GM19238 (cell line): Measurements from ENCODE around the gene RNF220.

Source experiments
- DNase-seq: peaks from one replicate; pipeline ENCODE4 v3.0.0; 2011; ENCODE audit warnings: low spot score; ENCODE audit not compliant: insufficient read length

RNF220 gene

DNA sequence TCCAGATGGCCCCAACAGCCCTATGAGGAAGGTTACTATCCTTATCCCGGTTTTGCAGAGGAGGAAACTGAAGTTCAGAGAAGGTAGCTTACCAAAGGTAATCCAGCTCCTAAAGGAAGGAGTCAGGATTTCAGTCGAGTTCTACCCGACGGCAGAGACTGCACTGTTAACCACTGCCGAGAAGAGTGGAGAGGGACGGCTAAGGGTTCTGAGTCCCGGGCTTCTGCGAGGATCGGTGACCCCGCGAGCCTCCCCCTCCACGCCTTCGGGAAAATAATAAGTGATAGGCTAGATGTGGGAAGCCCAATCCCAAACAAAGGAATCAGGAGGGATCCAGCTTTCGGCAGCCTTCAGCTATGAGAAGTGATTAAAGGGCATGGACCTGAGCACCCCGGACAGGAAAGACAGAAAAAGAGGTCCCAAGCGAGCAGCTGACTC, 268.6 kb downstream of the RNF220 start:
- no peak for DNase-seq

DNA sequence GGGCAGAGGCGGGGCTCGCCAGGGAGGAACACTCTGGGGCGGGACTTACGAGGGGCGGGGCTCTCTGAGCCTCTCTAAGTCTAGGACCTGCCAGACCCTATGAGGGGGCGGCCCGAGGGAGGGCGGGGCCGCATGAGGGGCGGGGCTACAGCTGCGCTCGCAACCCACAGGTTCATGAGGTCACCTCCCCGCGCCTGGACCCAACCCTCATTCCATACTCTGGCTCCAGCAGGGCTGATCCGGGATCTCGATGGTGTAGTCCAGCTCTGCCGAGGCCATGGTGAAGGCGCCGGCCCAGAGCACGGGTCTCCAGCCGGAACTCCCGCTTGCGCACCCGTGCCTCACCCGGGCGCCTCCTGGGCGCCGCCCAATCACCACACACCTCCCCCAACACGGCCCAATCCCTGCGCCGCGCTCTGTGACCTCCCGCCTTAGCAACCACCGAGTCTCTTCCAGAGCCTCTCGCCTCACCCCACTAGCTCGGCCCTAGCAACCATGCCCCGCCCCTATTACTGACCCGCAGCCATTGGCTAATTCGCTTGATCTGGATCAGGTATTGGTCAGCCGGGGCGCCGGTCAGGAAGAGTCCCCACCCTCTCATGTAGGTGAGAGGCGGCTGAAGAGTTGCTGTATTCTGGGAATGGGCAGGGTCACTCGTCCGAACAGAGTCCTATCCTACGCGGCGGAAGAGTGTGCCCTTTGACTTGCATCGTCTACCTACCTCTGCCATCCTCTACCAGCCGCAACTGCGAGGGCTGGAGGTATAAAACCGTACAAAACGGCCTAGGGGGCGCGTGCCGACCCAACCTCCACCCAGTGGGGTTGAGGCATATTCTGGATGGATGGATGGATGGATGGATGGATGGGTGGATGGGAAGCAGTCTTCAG, 269.3 kb downstream of the RNF220 start, which contains the start of the genes ARMH1 and TMEM53:
TSS of gene ARMH1 (plus strand) at position 602 of the 888 bp plus-strand sequence. CDS start 14,984 bp downstream, outside the sequence.
TSS of gene TMEM53 (minus strand) at position 369 of the 888 bp plus-strand sequence. CDS start at position 279, 90 bp downstream.
- DNase-seq: peak; percentile 91

DNA sequence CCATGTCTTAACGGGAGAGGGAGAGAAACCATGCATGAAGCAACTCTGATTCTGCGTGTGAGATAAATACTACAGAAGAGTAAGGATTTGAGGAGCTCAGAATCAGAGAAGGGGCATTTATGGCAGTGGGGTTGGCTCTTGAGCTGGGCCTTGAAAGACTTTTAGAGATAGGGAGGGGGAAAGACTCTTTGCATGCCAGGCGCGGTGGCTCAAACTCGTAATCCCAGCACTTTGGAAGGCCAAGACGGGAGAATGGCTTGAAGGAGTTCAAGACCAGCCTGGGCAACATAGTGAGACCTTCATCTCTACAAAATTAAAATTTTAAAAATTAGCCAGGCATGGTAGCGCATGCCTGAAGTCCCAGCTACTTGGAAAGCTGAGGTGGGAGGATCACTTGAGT, 270.1 kb downstream of the RNF220 start:
- DNase-seq: no peak

DNA sequence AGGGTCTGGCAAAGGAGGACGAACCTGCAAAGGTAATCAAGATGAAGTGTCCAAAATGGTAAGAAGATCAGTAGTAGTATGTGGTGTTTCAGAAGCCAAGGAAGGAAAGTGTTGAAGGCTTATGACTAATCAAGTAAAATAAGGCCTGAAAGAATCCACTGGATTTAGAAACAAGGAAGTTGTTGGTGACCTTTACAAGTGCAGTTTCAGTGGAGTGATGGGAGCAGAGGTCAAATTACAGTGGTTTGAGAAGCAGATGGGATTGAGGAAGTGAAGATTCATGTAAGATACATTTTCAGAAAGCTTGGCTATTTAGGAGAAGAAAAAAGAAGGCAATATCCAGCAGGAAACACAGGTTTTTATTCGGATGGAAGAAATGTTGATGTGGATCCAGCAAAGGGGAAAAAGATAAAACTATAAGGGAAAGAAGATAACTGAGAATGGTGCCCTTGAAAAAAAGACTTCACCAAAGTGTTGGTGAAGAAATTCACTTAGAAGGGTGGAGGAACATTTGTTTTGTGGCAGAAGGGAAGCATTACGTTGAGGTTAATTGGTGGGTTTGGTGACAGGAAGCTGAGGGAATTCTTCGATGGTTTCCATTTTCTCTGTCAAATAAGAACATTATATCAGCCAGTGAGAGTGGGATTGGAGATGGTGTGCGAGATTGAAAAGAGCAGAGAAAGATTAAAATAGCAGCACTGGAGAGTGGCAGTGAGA, 271.6 kb downstream of the RNF220 start:
- no peak for DNase-seq

DNA sequence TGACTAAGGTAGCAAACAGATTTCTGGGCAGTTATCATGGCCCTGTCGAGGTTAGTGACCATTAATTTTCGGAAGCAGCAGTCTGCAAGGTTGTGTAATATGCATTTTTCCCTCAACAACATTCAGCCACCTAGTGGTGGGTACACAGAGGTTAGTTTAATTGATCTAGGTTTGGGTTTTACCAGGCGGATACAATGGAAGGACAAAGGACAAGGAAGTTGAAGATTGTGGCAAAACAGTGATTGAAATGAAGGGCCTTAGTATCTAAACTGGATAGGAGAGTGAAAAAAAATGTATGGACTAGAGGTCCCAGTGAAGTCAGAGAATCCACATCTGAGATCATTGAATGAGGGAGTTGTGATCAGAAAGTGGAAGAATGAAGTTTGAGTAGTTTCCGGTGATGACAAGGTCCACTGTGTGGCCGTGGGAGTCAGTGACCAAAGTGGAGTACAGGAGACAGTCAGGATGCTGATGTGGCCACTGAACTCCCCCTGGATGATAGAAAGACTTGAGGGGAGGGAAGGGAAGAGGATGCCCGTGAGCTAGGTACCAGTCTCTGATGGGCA, 272.2 kb downstream of the RNF220 start:
- DNase-seq: no peak

DNA sequence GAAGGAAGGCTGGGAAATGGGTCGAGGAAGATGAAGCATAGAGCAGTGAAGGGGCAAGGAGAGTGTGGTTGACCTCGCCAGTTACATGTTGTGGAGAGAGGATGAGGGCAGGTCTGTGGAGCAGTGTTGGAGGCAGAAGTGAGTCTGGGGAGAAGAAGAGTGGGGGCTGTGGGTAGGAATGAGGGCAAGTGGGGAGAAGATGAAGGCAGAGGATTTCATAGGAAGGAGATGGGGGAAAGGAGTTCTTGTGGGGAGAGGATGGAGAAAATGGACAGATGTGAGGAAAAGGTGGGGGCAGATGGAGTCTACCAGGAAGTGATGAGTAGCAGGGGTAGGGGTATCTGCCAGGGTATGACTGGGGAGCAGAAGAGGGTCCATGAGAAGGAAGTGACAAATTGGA, 273.1 kb downstream of the RNF220 start:
- no peak for DNase-seq

DNA sequence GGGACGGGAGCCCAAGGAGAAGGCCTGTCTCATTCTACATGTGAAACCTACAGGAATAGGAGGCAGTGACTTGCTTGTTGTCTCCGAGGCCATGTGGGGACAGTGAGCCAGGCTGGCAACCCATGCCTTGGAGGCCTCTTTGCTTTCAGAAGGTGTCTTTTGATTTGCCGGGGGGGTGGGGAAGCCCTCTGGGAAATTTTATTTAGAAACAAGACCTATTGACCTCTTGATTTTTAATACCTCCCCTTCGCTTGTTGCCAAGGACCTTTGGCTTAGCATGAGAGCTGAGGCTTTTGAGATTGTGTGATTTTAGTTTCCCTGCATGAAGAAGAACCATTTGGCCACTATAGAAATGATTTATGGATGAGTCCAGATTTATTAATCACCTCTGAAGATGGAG, 273.6 kb downstream of the RNF220 start:
- no peak for DNase-seq

DNA sequence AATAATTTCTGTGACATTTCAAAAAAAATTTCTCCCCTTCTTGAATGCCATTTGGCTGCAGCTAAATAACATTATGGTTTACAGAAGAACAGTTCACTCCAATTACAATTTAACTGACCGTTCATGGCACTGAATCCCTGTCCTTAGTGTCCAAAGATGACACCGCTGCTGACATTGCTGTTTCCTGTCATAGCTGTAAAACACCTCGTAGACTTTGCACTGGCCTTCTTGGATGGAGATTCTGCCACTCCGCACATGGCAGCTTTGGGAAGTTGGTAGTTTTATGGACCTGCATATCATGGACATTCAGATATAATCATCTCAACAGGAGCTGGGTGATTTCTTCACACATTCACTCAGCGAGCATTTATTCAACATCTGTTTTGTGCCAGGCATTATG, 274.4 kb downstream of the RNF220 start:
- no peak for DNase-seq

DNA sequence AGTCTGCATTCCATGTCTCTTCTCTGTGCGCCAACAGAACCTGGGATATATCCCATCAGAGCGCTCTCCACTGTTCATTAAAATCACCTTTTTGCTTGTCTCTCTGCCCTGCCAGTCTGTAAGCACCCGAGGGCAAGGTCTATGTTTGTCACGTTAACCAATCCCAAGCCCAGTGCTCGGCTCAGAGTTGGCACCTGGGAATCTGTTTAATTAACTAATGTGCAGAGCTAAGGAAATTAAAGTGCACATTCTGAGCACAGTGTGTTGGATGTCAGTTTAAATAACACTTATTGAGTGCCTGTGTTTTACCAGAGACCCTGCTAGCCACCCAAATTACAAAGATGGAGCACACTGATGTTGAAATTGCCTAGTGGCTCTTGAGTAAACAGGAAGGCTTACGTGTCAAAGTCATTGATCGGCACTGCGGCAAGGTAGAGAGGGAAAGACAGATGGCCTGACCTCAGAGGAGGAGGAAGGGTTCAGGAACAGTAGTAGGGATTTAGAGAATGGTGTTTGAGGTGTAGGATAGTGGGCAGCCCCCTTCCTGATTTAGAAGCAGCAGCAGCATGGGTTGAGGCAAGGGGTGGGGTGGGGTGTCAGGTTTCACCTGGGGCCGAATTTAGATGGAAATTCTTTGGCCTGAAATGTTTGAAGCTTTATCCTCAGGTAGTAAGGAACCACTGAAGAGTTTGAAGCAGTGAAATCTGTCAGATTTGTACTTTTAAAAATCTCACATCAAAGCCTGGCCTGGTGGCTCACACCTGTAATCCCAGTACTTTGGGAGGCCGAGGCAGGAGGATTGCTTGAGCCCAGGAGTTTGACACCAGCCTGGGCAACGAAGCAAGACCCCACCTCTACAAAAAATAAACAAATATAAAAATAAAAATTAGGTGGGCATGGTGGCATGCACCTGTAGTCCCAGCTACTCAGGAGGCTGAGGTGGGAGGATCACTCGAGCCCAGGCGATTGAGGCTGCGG, 277.1 kb downstream of the RNF220 start:
- no peak for DNase-seq

DNA sequence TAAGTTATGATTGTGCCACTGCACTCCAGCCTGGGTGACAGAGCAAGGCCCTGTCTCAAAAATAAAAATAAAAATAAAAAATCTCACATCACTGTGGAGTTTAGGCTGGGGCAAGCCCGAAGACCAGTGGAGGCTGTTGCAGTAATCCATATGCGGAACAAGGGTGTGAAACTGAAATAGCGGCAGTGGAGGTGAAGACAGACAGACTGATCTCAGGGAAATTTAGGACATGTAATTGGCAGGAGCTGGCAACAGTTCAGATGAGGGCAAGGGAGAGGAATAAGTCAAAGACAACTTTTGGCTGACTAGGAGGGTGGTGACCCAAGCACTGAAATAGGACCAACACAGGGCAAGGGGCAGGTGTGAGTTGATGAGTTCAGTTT, 277.8 kb downstream of the RNF220 start:
- no peak for DNase-seq

DNA sequence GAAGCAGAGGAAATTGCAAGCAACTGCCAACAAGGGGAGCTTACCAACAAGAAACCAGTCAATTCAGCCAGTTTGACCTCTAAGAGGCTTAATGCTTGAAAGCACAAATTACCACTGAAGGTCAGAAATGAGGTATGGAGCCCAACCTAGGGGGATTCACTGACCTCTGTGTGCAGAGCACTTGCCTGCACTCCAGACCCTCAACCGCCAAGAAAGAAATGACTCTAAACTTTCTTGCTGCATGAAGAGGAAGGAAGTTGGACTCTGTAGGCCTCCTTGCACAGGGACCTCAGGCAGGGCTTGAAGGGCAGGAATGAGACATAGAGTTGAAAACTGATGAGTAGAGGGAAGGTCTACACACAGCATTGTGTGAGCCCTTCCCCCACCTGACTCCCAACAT, 279.5 kb downstream of the RNF220 start:
- DNase-seq: peak; percentile 34

DNA sequence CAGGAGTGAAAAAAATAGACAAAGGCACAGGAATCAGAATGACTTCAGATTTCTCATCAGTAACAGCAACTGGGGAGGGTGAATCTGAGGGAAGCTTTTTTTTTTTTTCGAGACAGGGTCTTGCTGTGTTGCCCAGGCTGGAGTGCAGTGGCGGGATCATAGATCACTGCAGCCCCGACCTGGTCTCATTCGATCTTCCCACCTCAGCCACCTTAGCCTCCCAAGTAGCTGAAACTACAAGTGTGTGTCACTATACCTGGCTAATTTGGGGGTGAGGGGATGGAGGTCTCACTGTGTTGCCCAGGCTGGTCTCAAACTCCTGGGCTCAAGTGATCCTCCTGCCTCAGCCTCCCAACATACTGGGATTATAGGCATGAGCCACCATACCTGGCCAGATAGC, 280.2 kb downstream of the RNF220 start:
- no peak for DNase-seq

DNA sequence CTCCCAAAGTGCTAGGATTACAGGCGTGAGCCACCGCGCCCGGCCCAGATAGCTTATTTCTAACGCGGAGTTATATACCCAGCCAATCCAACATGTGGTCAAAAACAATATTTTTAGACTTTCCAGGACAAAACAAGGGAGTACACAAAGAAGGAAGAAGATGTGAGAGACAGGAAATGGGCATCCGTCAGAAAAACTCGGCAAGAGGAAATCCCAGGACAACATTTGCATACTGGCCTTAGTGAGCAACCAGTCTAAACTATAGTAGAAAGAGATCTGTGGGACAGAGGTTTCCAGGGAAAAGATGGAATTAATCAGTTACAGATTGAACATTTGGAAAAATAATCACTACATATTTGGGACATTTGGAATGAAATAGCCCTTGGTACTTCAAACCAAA, 280.8 kb downstream of the RNF220 start:
- no peak for DNase-seq

DNA sequence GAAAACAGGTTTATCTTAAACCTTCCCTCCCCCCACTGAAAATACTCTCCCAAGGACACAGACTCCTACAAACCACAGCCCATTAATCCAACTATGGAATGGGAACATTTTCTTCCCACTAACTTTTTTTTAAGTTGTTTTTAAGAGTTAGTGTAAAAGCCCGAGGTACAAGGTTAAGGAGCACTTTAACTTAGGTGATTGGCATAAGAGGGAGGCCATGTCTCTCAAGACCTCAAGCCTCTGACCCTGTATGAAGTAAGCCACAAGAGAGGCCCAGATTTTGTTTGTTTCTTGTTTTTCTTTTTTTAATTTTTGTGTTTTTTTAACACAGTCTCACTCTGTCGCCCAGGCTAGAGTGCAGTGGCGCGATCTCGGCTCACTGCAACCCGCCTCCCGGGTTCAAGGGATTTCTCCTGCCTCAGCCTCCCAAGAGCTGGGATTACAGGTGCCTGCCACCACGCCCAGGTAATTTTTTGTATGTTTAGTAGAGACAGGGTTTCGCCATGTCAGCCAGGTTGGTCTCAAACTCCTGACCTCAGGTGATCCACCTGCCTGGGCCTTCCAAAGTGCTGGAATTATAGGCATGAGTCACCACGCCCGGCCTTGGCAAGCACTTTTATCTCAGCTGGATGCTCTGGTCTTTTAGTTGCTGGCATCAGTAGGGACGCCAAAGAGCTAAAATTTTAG, 283.8 kb downstream of the RNF220 start:
- no peak for DNase-seq

DNA sequence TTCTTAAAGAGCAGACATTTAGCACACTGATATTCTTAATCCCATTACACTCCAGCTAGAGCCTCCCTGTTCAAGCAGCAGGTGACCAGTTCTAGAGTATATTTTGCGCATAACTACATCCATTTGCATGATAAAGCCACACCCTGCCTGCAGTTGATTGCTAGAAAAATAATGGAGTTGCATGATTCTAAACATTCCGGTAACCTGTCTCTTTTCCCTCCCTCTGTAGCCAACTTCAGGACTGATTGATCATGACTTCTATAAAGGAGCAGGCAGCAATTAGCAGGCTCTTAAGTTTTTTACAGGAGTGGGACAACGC, 284.4 kb downstream of the RNF220 start:
- DNase-seq: no peak

DNA sequence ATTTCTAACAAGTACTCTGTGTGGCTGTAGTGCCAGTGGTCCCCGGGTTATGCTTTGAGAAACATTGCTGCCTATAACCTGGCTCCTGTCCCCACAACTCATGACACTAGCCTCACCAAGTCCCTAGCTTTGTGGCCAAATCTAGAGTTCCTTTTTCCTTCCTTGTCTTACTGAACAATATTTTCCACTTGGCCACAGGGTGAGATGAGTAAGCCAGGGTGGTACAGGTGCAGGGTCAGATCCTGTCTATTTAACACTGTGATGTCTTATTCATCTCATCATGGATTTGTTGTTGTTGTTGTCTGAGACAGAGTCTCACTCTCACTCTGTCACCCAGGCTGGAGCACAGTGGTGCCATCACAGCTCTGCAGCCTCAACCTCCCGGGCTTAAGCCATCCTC, 288.1 kb downstream of the RNF220 start:
- no peak for DNase-seq

DNA sequence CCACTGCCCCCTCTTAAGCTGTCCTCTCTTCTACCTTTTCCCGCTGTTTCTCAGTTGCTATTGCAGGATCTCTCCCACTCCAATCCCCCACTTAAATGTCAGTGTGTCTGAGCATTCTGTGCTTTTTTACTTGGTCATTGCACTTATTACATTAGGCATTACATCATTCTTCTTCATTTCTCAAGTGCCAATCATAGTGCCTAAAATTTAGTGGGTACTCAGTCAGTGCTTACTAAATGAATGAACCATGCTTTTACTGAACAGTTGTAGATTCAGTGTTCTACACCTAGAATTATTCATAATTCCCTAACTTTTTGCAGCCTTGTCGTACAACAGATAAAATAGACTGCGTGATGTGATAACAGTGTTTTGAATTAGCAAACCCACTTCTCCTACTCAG, 288.8 kb downstream of the RNF220 start:
- DNase-seq: no peak

DNA sequence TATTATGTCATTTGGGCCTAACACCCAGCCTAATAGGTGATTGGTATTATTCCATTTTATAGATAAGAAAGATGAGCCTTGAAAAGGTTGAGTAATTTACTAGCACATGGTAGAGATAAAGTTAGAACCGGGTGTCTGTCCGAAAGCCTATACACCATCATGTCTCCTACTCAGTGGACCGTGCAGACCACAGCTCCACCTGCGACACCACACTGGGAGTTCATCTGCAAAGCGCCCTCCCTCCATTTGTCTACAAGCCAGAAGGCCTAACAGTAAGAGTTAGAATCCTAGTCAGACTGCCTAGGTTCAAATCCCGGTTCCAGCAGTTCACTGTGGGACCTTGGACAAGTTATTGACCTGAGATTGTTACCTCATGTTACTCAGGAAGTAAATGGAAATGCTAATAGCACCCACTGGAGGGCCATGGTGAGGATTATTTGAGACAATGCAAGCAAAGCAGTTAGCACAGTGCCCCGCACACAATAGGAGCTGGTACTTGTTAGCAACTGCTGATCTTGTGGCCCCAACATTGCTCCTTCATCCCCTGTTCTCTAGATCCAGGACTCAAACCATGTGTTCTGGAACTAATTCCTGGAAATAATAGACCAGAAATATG, 289.9 kb downstream of the RNF220 start:
- DNase-seq: peak; percentile 49

DNA sequence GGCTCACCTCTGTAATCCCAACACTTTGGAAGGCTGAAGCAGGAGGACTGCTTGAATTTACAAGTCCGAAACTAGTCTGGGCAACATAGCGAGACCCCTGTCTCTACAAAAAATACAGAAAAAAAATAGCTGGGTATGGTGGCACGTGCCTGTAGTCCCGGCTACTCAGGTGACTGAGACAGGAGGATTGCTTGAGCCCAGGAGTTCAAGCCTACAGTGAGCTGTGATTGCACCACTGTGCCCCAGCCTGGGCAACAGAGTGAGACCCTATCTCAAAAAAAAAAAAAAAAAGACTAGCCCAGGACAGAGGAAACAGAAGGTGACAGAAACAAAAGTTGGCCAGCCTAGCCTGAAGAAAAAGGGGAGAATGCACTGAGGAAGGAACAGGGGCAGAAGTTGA, 290.6 kb downstream of the RNF220 start:
- DNase-seq: no peak

DNA sequence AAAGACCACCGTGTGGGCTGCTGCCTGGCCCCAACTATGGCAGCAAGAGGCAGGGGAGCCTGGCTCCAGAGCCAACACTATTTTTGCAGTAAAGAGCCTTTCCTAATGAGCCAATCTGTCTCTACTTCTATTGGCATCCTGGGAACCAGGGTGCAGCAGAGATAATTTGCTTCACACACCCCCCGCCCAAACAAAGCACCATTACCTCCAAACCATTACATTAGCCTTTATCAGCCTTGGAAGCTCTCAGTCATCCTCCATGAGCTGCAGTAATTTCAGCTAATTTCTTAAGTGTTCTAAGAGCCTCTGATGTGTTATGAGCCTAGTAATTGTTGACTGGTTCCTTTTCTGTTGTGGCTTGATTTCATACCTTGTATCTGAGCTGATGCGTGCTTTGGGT, 291.0 kb downstream of the RNF220 start:
- no peak for DNase-seq
